Renal pelvis (tissue), 4 donors: ENCODE measurements around the gene KDSR. TPM values are rescaled to one million over a fixed set of nuclear protein-coding genes. Genes with fewer than 3 reads are reported as not detected.

Experiments
- DNase-seq: peaks from one replicate; pipeline ENCODE4 v3.0.0-alpha.2; 2013
- polyA plus RNA-seq, 3 donors: library from polyadenylated mRNA; unstranded; fragments of 120-200 nt; gene quantifications; one replicate each; pipeline ENCODE4 v1.2.1, GENCODE V29; 2013; ENCODE audit not compliant: insufficient read length in 3 of 3

Gene KDSR
- polyA plus RNA-seq, 3 donors = 36.2 to 44.2 (median 43.6) TPM

DNA sequence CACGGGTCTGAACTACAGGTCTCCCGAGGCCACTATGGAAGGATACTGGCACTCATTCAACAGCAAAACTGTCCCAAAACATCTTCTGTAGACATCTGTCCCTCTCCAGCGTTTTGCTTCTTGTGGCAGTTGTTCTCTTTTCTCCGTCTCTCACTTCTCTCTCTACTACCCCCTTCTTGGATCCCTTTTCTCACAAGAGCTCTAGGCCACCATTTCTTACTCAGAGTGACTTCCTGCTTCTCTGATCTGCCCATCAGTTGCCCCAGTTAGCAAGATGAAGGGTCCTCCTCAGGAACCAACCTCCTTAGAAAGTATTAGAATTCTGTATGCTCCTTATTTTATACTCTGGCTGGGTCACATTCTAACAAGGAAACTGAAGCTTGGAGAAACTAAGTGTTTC, 80.1 kb downstream of the KDSR start:
- DNase-seq = no peak

GRCh38 chr18:63284827-63285733, 81.9 kb downstream of the KDSR start:
- no peak for DNase-seq

- DNase-seq = no peak
These were observed 82.7 kb downstream of the KDSR start for GRCh38 chr18:63284173-63284799.

- DNase-seq = no peak
These were observed 83.5 kb downstream of the KDSR start for GRCh38 chr18:63283305-63284094.

DNA sequence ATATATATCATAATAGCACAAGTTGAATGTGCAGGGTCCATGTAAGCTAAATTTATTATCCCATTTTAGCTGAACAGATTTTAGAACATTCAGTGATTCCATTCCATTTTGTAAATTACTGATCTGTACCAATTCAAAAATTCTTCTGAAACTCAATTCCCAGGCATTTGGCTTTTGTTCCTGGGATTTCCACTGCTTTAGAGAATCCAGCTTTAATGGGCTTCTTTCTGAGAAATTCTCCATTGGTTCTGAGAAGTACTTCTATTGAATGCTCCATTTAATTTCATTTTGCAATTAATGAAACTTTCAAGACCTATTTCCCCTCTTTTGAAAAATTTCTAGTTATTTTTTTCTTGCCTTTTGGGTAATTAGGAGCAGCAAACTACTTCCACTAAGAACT, 84.2 kb downstream of the KDSR start:
- DNase-seq = no peak

Other genes starting within 250 kb of the KDSR start
- gene BCL2, start 47.4 kb downstream of the KDSR start, polyA plus RNA-seq = 10 to 100 TPM; 19.8 to 26.3 (median 24.1) TPM
- 10 to 100 TPM; 48.0 to 68.8 (median 57.7) TPM for gene VPS4B, start 55.3 kb upstream of the KDSR start, polyA plus RNA-seq
- not detected for gene SERPINB5, start 109.8 kb upstream of the KDSR start, polyA plus RNA-seq
- gene SERPINB12, start 175.2 kb upstream of the KDSR start, polyA plus RNA-seq = not detected
- gene SERPINB13, start 220.1 kb upstream of the KDSR start, polyA plus RNA-seq = not detected